ENCODE results near the gene FMN1. TPM values are rescaled to one million over a fixed set of nuclear protein-coding genes. Genes with fewer than 3 reads are reported as not detected.

The FMN1 gene
- total RNA-seq, 1 donor from 2014 or later = 20.1 TPM

DNA sequence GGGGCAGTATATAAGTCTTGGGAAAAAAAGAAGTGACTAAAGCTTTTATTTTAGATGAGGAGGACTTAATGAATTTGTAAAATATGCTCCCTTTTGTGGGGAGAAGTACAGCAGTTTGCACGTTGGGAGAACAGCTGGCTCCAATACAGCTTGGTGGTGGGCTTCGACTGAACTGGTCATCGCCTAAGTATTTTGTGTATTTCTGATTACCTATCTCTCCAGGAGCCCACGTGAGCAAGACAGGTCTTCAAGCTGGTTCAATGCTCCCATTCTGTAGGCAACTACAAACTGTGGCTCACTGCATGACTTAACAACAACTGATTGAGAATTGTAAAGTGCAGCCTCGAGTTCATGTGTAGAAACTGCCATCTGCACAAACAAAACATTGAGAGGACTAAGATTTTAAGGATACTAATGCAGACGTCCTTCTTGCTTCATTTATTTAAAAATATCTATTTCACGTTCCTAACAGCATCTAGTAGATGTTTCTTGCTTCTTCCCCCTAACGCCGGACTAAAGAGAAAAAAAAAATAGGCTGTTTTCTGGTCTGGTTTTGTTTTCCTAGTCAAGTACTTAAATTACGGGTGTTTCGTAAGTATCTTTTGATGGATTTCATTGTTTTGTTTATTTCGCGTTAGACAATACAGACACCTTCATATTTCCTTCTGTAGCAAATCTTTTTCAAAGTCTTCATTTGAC is 478.1 kb downstream of the FMN1 start:
- Histone ChIP-seq H3K36me3 (no peaks in the 10 kb centered on the region), H3K4me3 (peak overlapping the region in 1 of 2 donors; percentile 51), H3K4me1 (peaks cover 14% of the 10 kb centered on the region), H3K9me3 (no peaks in the 10 kb centered on the region), H3K27me3 (no peaks in the 10 kb centered on the region), H3K27ac (peak overlapping the region; percentile 90)
- TF ChIP-seq, protein P1, sequence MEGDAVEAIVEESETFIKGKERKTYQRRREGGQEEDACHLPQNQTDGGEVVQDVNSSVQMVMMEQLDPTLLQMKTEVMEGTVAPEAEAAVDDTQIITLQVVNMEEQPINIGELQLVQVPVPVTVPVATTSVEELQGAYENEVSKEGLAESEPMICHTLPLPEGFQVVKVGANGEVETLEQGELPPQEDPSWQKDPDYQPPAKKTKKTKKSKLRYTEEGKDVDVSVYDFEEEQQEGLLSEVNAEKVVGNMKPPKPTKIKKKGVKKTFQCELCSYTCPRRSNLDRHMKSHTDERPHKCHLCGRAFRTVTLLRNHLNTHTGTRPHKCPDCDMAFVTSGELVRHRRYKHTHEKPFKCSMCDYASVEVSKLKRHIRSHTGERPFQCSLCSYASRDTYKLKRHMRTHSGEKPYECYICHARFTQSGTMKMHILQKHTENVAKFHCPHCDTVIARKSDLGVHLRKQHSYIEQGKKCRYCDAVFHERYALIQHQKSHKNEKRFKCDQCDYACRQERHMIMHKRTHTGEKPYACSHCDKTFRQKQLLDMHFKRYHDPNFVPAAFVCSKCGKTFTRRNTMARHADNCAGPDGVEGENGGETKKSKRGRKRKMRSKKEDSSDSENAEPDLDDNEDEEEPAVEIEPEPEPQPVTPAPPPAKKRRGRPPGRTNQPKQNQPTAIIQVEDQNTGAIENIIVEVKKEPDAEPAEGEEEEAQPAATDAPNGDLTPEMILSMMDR (IDR thresholded peaks at IDR 0.05) = no peak
- no peak for TF ChIP-seq POLR2AphosphoS5 (IDR thresholded peaks at IDR 0.05; ENCODE audit: insufficient read depth in 1 of 2, low read depth in 1 of 2)
- no peak for TF ChIP-seq POLR2A (IDR thresholded peaks at IDR 0.05)
- DNase-seq (ENCODE audit: extremely low spot score in 2 of 2) = no peak
- intact Hi-C loops (cut with DNase I) = loop anchor here (10.0 kb wide), 1 partner anchor 108 kb away; no protein-coding TSS in a partner anchor

Small RNA genes within 50 kb of the gene (small RNA-seq; reads per million reads assigned to genes)
- gene RF00591 = not detected

Other genes starting within 250 kb of the FMN1 start
- gene RYR3, start 116.3 kb upstream of the FMN1 start, total RNA-seq = 16.5 TPM

Data from vagina (tissue), 2 donors.